ENCODE results near the gene RBM12. TPM values are rescaled to one million over a fixed set of nuclear protein-coding genes. Genes with fewer than 3 reads are reported as not detected.

The RBM12 gene
- total RNA-seq, 4 donors from 2014 or later = 24.7 to 33.8 (median 29.3) TPM

GRCh38 chr20:35663516-35664465, 909 bp downstream of the RBM12 start:
- Histone ChIP-seq H3K9me3 (no peaks in the 10 kb centered on the region), H3K4me1 (peaks cover 15 to 49% (median 44%) of the 10 kb centered on the region in 4 donors), H3K27ac (peak overlapping the region; percentile 94 to 98 (median 96)), H3K36me3 (peaks cover 0 to 5% (median 0%) of the 10 kb centered on the region in 4 donors), H3K4me3 (peak overlapping the region; percentile 57 to 87 (median 64)), H3K27me3 (no peaks in the 10 kb centered on the region)
- TF ChIP-seq POLR2A (IDR thresholded peaks at IDR 0.05) (no peak), CTCF (IDR thresholded peaks at IDR 0.05) (no peak), EP300 (IDR thresholded peaks at IDR 0.05; ENCODE audit: low read depth) (no peak), POLR2AphosphoS5 (IDR thresholded peaks at IDR 0.05) (no peak)
- in situ Hi-C loops (cut with MboI; ENCODE audit: low pct_ligation_motif_present in 1 of 4, low pct_unique_long_range_greater_than_20kb in 1 of 4, low sequenced_read_pairs in 3 of 4) (no loop called here), intact Hi-C loops (cut with DNase I; ENCODE audit: low total_unique reads) (loop anchor here (2.0 kb wide), 1 partner anchor 47 kb away; no protein-coding TSS in a partner anchor)
- peak; percentile 62 for DNase-seq
- 0 to 11% methylated on average over 1 to 28 of the region's 28 CpGs for WGBS, 2 donors (ENCODE audit: low coverage in 1 of 2)

- H3K27me3 ChIP-seq = no peaks in the 10 kb centered on the region
- no peak for DNase-seq
- intact Hi-C loops (cut with DNase I; ENCODE audit: low total_unique reads) (no loop called here), in situ Hi-C loops (cut with MboI; ENCODE audit: low pct_ligation_motif_present in 1 of 4, low pct_unique_long_range_greater_than_20kb in 1 of 4, low sequenced_read_pairs in 3 of 4) (no loop called here)
- H3K36me3 ChIP-seq = no peaks in the 10 kb centered on the region
- peaks cover 16 to 59% (median 51%) of the 10 kb centered on the region in 4 donors for H3K4me1 ChIP-seq
- H3K4me3 ChIP-seq = peak overlapping the region in 2 of 4 donors; percentile 69 to 87
- TF ChIP-seq CTCF (IDR thresholded peaks at IDR 0.05) = no peak
- WGBS, 2 donors (ENCODE audit: low coverage in 1 of 2) = 11 to 12% methylated on average over 2 of the region's 2 CpGs
- peak overlapping the region; percentile 17 to 98 (median 96) for H3K27ac ChIP-seq
- no peaks in the 10 kb centered on the region for H3K9me3 ChIP-seq
These were observed 2.1 kb downstream of the RBM12 start for GRCh38 chr20:35662551-35662950.

- TF ChIP-seq POLR2A (IDR thresholded peaks at IDR 0.05) (no peak), CTCF (IDR thresholded peaks at IDR 0.05) (no peak), EP300 (IDR thresholded peaks at IDR 0.05; ENCODE audit: low read depth) (no peak), POLR2AphosphoS5 (IDR thresholded peaks at IDR 0.05) (no peak)
- Histone ChIP-seq H3K4me3 (peak overlapping the region in 1 of 4 donors; percentile 69), H3K4me1 (peaks cover 21 to 65% (median 57%) of the 10 kb centered on the region in 4 donors), H3K27ac (peak overlapping the region; percentile 24 to 98 (median 96)), H3K36me3 (no peaks in the 10 kb centered on the region), H3K27me3 (no peaks in the 10 kb centered on the region), H3K9me3 (no peaks in the 10 kb centered on the region)
- in situ Hi-C loops (cut with MboI; ENCODE audit: low pct_ligation_motif_present in 1 of 4, low pct_unique_long_range_greater_than_20kb in 1 of 4, low sequenced_read_pairs in 3 of 4) (no loop called here), intact Hi-C loops (cut with DNase I; ENCODE audit: low total_unique reads) (no loop called here)
- DNase-seq = no peak
- WGBS, 2 donors (ENCODE audit: low coverage in 1 of 2) = 38 to 47% methylated on average over 3 of the region's 3 CpGs
These were observed 2.8 kb downstream of the RBM12 start for GRCh38 chr20:35661908-35662307.

- peaks cover 21 to 74% (median 63%) of the 10 kb centered on the region in 4 donors for H3K4me1 ChIP-seq
- no peak for DNase-seq
- TF ChIP-seq POLR2A (IDR thresholded peaks at IDR 0.05) = no peak
- no peak for TF ChIP-seq EP300 (IDR thresholded peaks at IDR 0.05; ENCODE audit: low read depth)
- no peak for TF ChIP-seq POLR2AphosphoS5 (IDR thresholded peaks at IDR 0.05)
- TF ChIP-seq CTCF (IDR thresholded peaks at IDR 0.05) = no peak
- H3K36me3 ChIP-seq = no peaks in the 10 kb centered on the region
- no peaks in the 10 kb centered on the region for H3K9me3 ChIP-seq
- intact Hi-C loops (cut with DNase I; ENCODE audit: low total_unique reads) (no loop called here), in situ Hi-C loops (cut with MboI; ENCODE audit: low pct_ligation_motif_present in 1 of 4, low pct_unique_long_range_greater_than_20kb in 1 of 4, low sequenced_read_pairs in 3 of 4) (no loop called here)
- peak overlapping the region in 2 of 4 donors; percentile 95 to 98 for H3K27ac ChIP-seq
- WGBS, 2 donors (ENCODE audit: low coverage in 1 of 2) = 62 to 74% methylated on average over 2 of the region's 2 CpGs
- H3K27me3 ChIP-seq = no peaks in the 10 kb centered on the region
- H3K4me3 ChIP-seq = no peak overlapping the region
These were observed 3.6 kb downstream of the RBM12 start for GRCh38 chr20:35661053-35661452.

All from transverse colon (tissue), 4 donors.